ENCODE results near the gene C1QTNF7.

C1QTNF7 gene

DNA sequence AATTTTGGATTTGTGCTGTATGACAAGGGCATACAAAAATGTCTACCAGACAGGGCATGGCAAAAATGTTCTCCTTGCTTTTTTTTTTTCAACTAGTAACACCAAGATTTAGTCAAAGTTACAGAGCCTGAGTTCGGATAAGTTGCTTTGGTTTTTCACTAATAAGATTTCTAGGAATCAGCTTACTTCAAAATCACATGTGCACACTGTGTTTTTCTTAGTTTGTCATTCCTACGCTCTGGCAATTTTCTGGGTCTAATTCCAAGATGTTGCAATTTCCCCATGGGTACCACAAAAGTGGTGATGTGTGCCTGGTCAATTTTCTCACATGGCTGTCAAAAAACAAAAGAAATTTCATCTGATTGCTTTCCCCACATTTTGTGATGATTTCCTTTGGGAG is 6.3 kb downstream of the C1QTNF7 start:
- H3K4me3 ChIP-seq (ENCODE audit: low read length), result no peak overlapping the region
- no peaks in the 10 kb centered on the region for H3K36me3 ChIP-seq (ENCODE audit: control insufficient read depth, low read length)
- no peak overlapping the region for H3K4me2 ChIP-seq (ENCODE audit: low read length)
- H3K4me1 ChIP-seq (ENCODE audit: control insufficient read depth, low read length), result no peaks in the 10 kb centered on the region
- H3F3A ChIP-seq (ENCODE audit: control insufficient read depth, insufficient read depth), result no peaks in the 10 kb centered on the region
- no peaks in the 10 kb centered on the region for H3K9me2 ChIP-seq (replicated peaks; ENCODE audit: control insufficient read depth, low read length)
- peaks cover 11% of the 10 kb centered on the region; the same call in 1 of the 2 replicates for H3K27me3 ChIP-seq (ENCODE audit: control insufficient read depth, low read length)
- H3K79me2 ChIP-seq (ENCODE audit: control insufficient read depth, low read length), result no peaks in the 10 kb centered on the region
- H3K9me3 ChIP-seq (ENCODE audit: control insufficient read depth, insufficient read depth, low read length), result no peaks in the 10 kb centered on the region
- no peaks in the 10 kb centered on the region for H4K20me1 ChIP-seq (ENCODE audit: control insufficient read depth, insufficient read depth, low read depth, low read length)
- TF ChIP-seq, protein P1, sequence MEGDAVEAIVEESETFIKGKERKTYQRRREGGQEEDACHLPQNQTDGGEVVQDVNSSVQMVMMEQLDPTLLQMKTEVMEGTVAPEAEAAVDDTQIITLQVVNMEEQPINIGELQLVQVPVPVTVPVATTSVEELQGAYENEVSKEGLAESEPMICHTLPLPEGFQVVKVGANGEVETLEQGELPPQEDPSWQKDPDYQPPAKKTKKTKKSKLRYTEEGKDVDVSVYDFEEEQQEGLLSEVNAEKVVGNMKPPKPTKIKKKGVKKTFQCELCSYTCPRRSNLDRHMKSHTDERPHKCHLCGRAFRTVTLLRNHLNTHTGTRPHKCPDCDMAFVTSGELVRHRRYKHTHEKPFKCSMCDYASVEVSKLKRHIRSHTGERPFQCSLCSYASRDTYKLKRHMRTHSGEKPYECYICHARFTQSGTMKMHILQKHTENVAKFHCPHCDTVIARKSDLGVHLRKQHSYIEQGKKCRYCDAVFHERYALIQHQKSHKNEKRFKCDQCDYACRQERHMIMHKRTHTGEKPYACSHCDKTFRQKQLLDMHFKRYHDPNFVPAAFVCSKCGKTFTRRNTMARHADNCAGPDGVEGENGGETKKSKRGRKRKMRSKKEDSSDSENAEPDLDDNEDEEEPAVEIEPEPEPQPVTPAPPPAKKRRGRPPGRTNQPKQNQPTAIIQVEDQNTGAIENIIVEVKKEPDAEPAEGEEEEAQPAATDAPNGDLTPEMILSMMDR (IDR thresholded peaks at IDR 0.05; ENCODE audit: low read depth, low read length, poor library complexity, severe bottlenecking), result no peak
- TF ChIP-seq EZH2phosphoT487 (IDR thresholded peaks at IDR 0.05; ENCODE audit: borderline replicate concordance, low read length), result no peak
- H3K27ac ChIP-seq (ENCODE audit: low read depth, low read length), result no peak overlapping the region

DNA sequence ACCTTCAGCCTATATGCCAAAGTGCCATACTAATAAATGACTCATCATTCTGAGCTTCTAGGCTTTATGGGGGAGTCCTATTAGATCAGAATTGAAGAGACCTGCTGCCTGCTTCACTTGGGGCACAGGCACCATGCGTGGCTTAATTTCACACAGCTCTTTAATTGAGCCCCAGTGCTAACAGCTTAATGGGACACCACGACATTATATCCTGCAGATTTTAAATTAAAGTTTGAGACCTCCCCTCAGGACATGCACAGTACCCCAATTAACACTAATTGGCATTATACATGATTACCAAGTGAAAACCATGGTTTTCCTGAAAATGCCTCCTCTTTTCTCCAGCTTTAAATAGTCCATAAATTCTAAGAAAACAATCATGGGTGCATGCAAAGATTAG is 6.8 kb downstream of the C1QTNF7 start:
- no peaks in the 10 kb centered on the region for H3K9me3 ChIP-seq (ENCODE audit: control insufficient read depth, insufficient read depth, low read length)
- H3K4me1 ChIP-seq (ENCODE audit: control insufficient read depth, low read length), result no peaks in the 10 kb centered on the region
- H3K4me2 ChIP-seq (ENCODE audit: low read length), result no peak overlapping the region
- no peaks in the 10 kb centered on the region for H4K20me1 ChIP-seq (ENCODE audit: control insufficient read depth, insufficient read depth, low read depth, low read length)
- TF ChIP-seq, protein P1 (IDR thresholded peaks at IDR 0.05; ENCODE audit: low read depth, low read length, poor library complexity, severe bottlenecking), result no peak
- no peak for TF ChIP-seq EZH2phosphoT487 (IDR thresholded peaks at IDR 0.05; ENCODE audit: borderline replicate concordance, low read length)
- no peak overlapping the region for H3K27ac ChIP-seq (ENCODE audit: low read depth, low read length)
- H3K4me3 ChIP-seq (ENCODE audit: low read length), result no peak overlapping the region
- no peaks in the 10 kb centered on the region for H3F3A ChIP-seq (ENCODE audit: control insufficient read depth, insufficient read depth)
- H3K27me3 ChIP-seq (ENCODE audit: control insufficient read depth, low read length), result peaks cover 11% of the 10 kb centered on the region; the same call in 1 of the 2 replicates
- no peaks in the 10 kb centered on the region for H3K9me2 ChIP-seq (replicated peaks; ENCODE audit: control insufficient read depth, low read length)
- H3K36me3 ChIP-seq (ENCODE audit: control insufficient read depth, low read length), result no peaks in the 10 kb centered on the region
- H3K79me2 ChIP-seq (ENCODE audit: control insufficient read depth, low read length), result no peaks in the 10 kb centered on the region

DNA sequence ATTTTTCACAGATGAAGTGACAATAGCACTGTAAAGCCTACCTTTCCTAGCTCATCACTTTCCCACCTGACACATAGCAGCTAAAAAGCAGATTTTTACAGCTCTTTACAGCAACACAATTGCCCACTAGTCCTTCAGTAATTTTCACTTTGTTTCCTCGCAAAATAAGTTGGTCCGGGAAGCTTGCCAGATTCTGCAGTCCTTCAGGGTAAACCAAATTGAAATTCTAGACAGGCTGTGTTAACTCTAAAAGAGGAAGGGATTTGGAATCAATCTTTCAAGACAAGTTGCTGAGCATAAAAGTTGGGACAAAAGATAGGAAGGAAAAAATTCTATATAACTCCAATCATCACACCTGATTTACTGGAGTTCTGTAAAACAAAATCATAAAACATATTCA is 8.7 kb downstream of the C1QTNF7 start:
- no peaks in the 10 kb centered on the region for H3K9me3 ChIP-seq (ENCODE audit: control insufficient read depth, insufficient read depth, low read length)
- H3K27ac ChIP-seq (ENCODE audit: low read depth, low read length), result no peak overlapping the region
- H3K27me3 ChIP-seq (ENCODE audit: control insufficient read depth, low read length), result peaks cover 8% of the 10 kb centered on the region; the same call in 1 of the 2 replicates
- H3K9me2 ChIP-seq (replicated peaks; ENCODE audit: control insufficient read depth, low read length), result no peaks in the 10 kb centered on the region
- no peaks in the 10 kb centered on the region for H3F3A ChIP-seq (ENCODE audit: control insufficient read depth, insufficient read depth)
- no peaks in the 10 kb centered on the region for H4K20me1 ChIP-seq (ENCODE audit: control insufficient read depth, insufficient read depth, low read depth, low read length)
- H3K79me2 ChIP-seq (ENCODE audit: control insufficient read depth, low read length), result no peaks in the 10 kb centered on the region
- no peaks in the 10 kb centered on the region for H3K4me1 ChIP-seq (ENCODE audit: control insufficient read depth, low read length)
- no peaks in the 10 kb centered on the region for H3K36me3 ChIP-seq (ENCODE audit: control insufficient read depth, low read length)
- no peak overlapping the region for H3K4me3 ChIP-seq (ENCODE audit: low read length)
- H3K4me2 ChIP-seq (ENCODE audit: low read length), result no peak overlapping the region
- no peak for TF ChIP-seq EZH2phosphoT487 (IDR thresholded peaks at IDR 0.05; ENCODE audit: borderline replicate concordance, low read length)
- TF ChIP-seq, protein P1 (IDR thresholded peaks at IDR 0.05; ENCODE audit: low read depth, low read length, poor library complexity, severe bottlenecking), result no peak
